ENCODE measurements around the gene TFG.

The TFG gene

GRCh38 chr3:100761951-100762350, 52.7 kb downstream of the TFG start:
- no peaks in the 10 kb centered on the region for H3F3A ChIP-seq (ENCODE audit: control insufficient read depth, insufficient read depth)
- no peaks in the 10 kb centered on the region for H3K4me1 ChIP-seq (ENCODE audit: control insufficient read depth, low read length)
- no peaks in the 10 kb centered on the region for H3K9me2 ChIP-seq (replicated peaks; ENCODE audit: control insufficient read depth, low read length)
- no peak overlapping the region for H3K4me3 ChIP-seq (ENCODE audit: low read length)
- H3K4me2 ChIP-seq (ENCODE audit: low read length), result no peak overlapping the region
- no peak for TF ChIP-seq CTCF (IDR thresholded peaks at IDR 0.05; ENCODE audit: low read depth, low read length, poor library complexity, severe bottlenecking)
- TF ChIP-seq EZH2phosphoT487 (IDR thresholded peaks at IDR 0.05; ENCODE audit: borderline replicate concordance, low read length), result no peak
- no peaks in the 10 kb centered on the region for H3K79me2 ChIP-seq (ENCODE audit: control insufficient read depth, low read length)
- no peaks in the 10 kb centered on the region for H3K36me3 ChIP-seq (ENCODE audit: control insufficient read depth, low read length)
- no peaks in the 10 kb centered on the region for H3K9me3 ChIP-seq (ENCODE audit: control insufficient read depth, insufficient read depth, low read length)
- no peaks in the 10 kb centered on the region for H4K20me1 ChIP-seq (ENCODE audit: control insufficient read depth, insufficient read depth, low read depth, low read length)
- no peak overlapping the region for H3K27ac ChIP-seq (ENCODE audit: low read depth, low read length)
- peaks cover 7% of the 10 kb centered on the region for H3K27me3 ChIP-seq (ENCODE audit: control insufficient read depth, low read length)

- H3K4me2 ChIP-seq (ENCODE audit: low read length), result no peak overlapping the region
- H3K27ac ChIP-seq (ENCODE audit: low read depth, low read length), result no peak overlapping the region
- H3K79me2 ChIP-seq (ENCODE audit: control insufficient read depth, low read length), result no peaks in the 10 kb centered on the region
- no peaks in the 10 kb centered on the region for H4K20me1 ChIP-seq (ENCODE audit: control insufficient read depth, insufficient read depth, low read depth, low read length)
- no peak for TF ChIP-seq EZH2phosphoT487 (IDR thresholded peaks at IDR 0.05; ENCODE audit: borderline replicate concordance, low read length)
- TF ChIP-seq CTCF (IDR thresholded peaks at IDR 0.05; ENCODE audit: low read depth, low read length, poor library complexity, severe bottlenecking), result no peak
- H3F3A ChIP-seq (ENCODE audit: control insufficient read depth, insufficient read depth), result no peaks in the 10 kb centered on the region
- no peaks in the 10 kb centered on the region for H3K36me3 ChIP-seq (ENCODE audit: control insufficient read depth, low read length)
- peaks cover 4% of the 10 kb centered on the region; the same call in 1 of the 2 replicates for H3K27me3 ChIP-seq (ENCODE audit: control insufficient read depth, low read length)
- no peaks in the 10 kb centered on the region for H3K9me3 ChIP-seq (ENCODE audit: control insufficient read depth, insufficient read depth, low read length)
- H3K9me2 ChIP-seq (replicated peaks; ENCODE audit: control insufficient read depth, low read length), result no peaks in the 10 kb centered on the region
- no peak overlapping the region for H3K4me3 ChIP-seq (ENCODE audit: low read length)
- H3K4me1 ChIP-seq (ENCODE audit: control insufficient read depth, low read length), result no peaks in the 10 kb centered on the region
Observed at GRCh38 chr3:100765437-100765975, 56.2 kb downstream of the TFG start.

- Histone ChIP-seq H3K4me3 (ENCODE audit: low read length) (no peak overlapping the region), H3K27me3 (ENCODE audit: control insufficient read depth, low read length) (no peaks in the 10 kb centered on the region), H4K20me1 (ENCODE audit: control insufficient read depth, insufficient read depth, low read depth, low read length) (no peaks in the 10 kb centered on the region), H3K4me2 (ENCODE audit: low read length) (no peak overlapping the region), H3K27ac (ENCODE audit: low read depth, low read length) (no peak overlapping the region), H3K36me3 (ENCODE audit: control insufficient read depth, low read length) (no peaks in the 10 kb centered on the region), H3F3A (ENCODE audit: control insufficient read depth, insufficient read depth) (no peaks in the 10 kb centered on the region), H3K79me2 (ENCODE audit: control insufficient read depth, low read length) (no peaks in the 10 kb centered on the region), H3K9me3 (ENCODE audit: control insufficient read depth, insufficient read depth, low read length) (no peaks in the 10 kb centered on the region), H3K9me2 (replicated peaks; ENCODE audit: control insufficient read depth, low read length) (no peaks in the 10 kb centered on the region), H3K4me1 (ENCODE audit: control insufficient read depth, low read length) (no peaks in the 10 kb centered on the region)
- TF ChIP-seq EZH2phosphoT487 (IDR thresholded peaks at IDR 0.05; ENCODE audit: borderline replicate concordance, low read length) (no peak), CTCF (IDR thresholded peaks at IDR 0.05; ENCODE audit: low read depth, low read length, poor library complexity, severe bottlenecking) (no peak)
Observed at GRCh38 chr3:100766069-100766468, 56.8 kb downstream of the TFG start.

Data from DOHH2 (cell line).